NB4 (cell line): ENCODE measurements around the gene RTP4.

Experiments
- DNase-seq: peaks from one replicate; pipeline ENCODE4 v3.0.0; 2010; ENCODE audit warnings: low read depth
- H3K4me3 ChIP-seq: one replicate; pipeline ENCODE4 v1.5.1; 2011; ENCODE audit warnings: mild to moderate bottlenecking, low read depth, low read length, moderate library complexity
- CTCF ChIP-seq: IDR thresholded peaks from one replicate; pipeline ENCODE4 v1.5.1; 2012; ENCODE audit warnings: low read depth, low read length
- MAX ChIP-seq: IDR thresholded peaks from 2 replicates; pipeline ENCODE4 v1.6.1; 2011; ENCODE audit warnings: low read depth, low read length
- MYC ChIP-seq: IDR thresholded peaks from 2 replicates; pipeline ENCODE4 v1.6.1; 2011; ENCODE audit warnings: low read depth, low read length
- POLR2A ChIP-seq: IDR thresholded peaks from 2 replicates; pipeline ENCODE4 v1.6.1; 2011; ENCODE audit warnings: mild to moderate bottlenecking; ENCODE audit not compliant: insufficient read length; ENCODE audit errors: extremely low read depth

Gene RTP4

GRCh38 chr3:187340578-187340977, 27.6 kb upstream of the RTP4 start:
- TF ChIP-seq MAX (no peak), CTCF (no peak), POLR2A (no peak), MYC (no peak)
- DNase-seq: no peak
- no peak overlapping the region for H3K4me3 ChIP-seq

- no peak overlapping the region for H3K4me3 ChIP-seq
- DNase-seq: no peak
- TF ChIP-seq CTCF (no peak), POLR2A (no peak)
Observed at GRCh38 chr3:187342255-187342654, 25.9 kb upstream of the RTP4 start.

- no peak overlapping the region for H3K4me3 ChIP-seq
- DNase-seq: no peak
- TF ChIP-seq POLR2A (no peak), MYC (no peak), MAX (no peak), CTCF (no peak)
Observed at GRCh38 chr3:187343670-187344069, 24.5 kb upstream of the RTP4 start.

GRCh38 chr3:187352581-187353575, 15.3 kb upstream of the RTP4 start:
- H3K4me3 ChIP-seq: no peak overlapping the region
- no peak for TF ChIP-seq CTCF
- no peak for TF ChIP-seq MAX
- no peak for TF ChIP-seq POLR2A
- no peak for TF ChIP-seq MYC
- no peak for DNase-seq

GRCh38 chr3:187358068-187358467, 10.1 kb upstream of the RTP4 start:
- H3K4me3 ChIP-seq: no peak overlapping the region
- TF ChIP-seq MYC: no peak
- TF ChIP-seq CTCF: no peak
- no peak for TF ChIP-seq MAX
- no peak for TF ChIP-seq POLR2A

More at GRCh38 chr3:187358068-187358467, 10.1 kb upstream of the RTP4 start:
- no peak for DNase-seq
